Right renal cortex interstitium (tissue), 3 donors: ENCODE measurements around the gene MR1. TPM values are rescaled to one million over a fixed set of nuclear protein-coding genes. Genes with fewer than 3 reads are reported as not detected.
"Not testable (repeated sequence)": the region's sequence is repeated elsewhere in the genome, so short reads cannot be mapped to it uniquely, and the experiment has no call there.

Experiments
- DNase-seq, 3 donors: peaks; one replicate each; pipeline ENCODE4 v3.0.0-alpha.2; 2013; ENCODE audit warnings: low read depth in 3 of 3, low spot score in 2 of 3
- polyA plus RNA-seq, 3 donors: library from polyadenylated mRNA; unstranded; fragments of 120-200 nt; gene quantifications; one replicate each; pipeline ENCODE4 v1.2.1, GENCODE V29; 2013; ENCODE audit not compliant: insufficient read length in 3 of 3

The MR1 gene
- polyA plus RNA-seq, 3 donors = 3.4 to 5.5 (median 5.2) TPM

GRCh38 chr1:181028196-181028595, 5.6 kb upstream of the MR1 start:
- no peak for DNase-seq

GRCh38 chr1:181028615-181029014, 5.2 kb upstream of the MR1 start:
- no peak for DNase-seq

- DNase-seq = no peak
Measured at GRCh38 chr1:181032535-181032934, 1.2 kb upstream of the MR1 start.

- peak in 1 of 3 donors; percentile 10 for DNase-seq
Measured at GRCh38 chr1:181033128-181033798, 520 bp upstream of the MR1 start.

GRCh38 chr1:181035210-181035609, 1.4 kb downstream of the MR1 start:
- DNase-seq = not testable (repeated sequence)

GRCh38 chr1:181036107-181036836, 2.5 kb downstream of the MR1 start:
- no peak for DNase-seq

GRCh38 chr1:181037386-181037785, 3.6 kb downstream of the MR1 start:
- DNase-seq = no peak

- DNase-seq = peak in 1 of 3 donors; percentile 7
Measured at GRCh38 chr1:181038399-181038873, 4.7 kb downstream of the MR1 start.

- no peak for DNase-seq
Measured at GRCh38 chr1:181040284-181040865, 6.6 kb downstream of the MR1 start.

GRCh38 chr1:181043025-181043888, 9.5 kb downstream of the MR1 start:
- DNase-seq = no peak

GRCh38 chr1:181044449-181044966, 10.7 kb downstream of the MR1 start:
- no peak for DNase-seq

GRCh38 chr1:181045946-181046345, 12.2 kb downstream of the MR1 start:
- DNase-seq = not testable (repeated sequence)

GRCh38 chr1:181049378-181049777, 15.6 kb downstream of the MR1 start:
- DNase-seq = no peak

GRCh38 chr1:181050922-181051321, 17.1 kb downstream of the MR1 start:
- DNase-seq = no peak

GRCh38 chr1:181056560-181056959, 22.8 kb downstream of the MR1 start:
- DNase-seq = no peak

- no peak for DNase-seq
Measured at GRCh38 chr1:181057079-181057478, 23.3 kb downstream of the MR1 start.

GRCh38 chr1:181059435-181059834, 25.7 kb downstream of the MR1 start:
- no peak for DNase-seq

GRCh38 chr1:181060066-181060465, 26.3 kb downstream of the MR1 start:
- no peak for DNase-seq

GRCh38 chr1:181060947-181061346, 27.2 kb downstream of the MR1 start:
- DNase-seq = not testable (repeated sequence)

- no peak for DNase-seq
Measured at GRCh38 chr1:181061487-181061886, 27.7 kb downstream of the MR1 start.
